NCI-H187 treated with DMSO at 0.1 percent for 48 hours (cell line): ENCODE measurements around the gene CTSA.

Source experiments
- DNase-seq: peaks from one replicate; lab custom pipeline; 2025; lab: John Stamatoyannopoulos, UW

CTSA gene

GRCh38 chr20:45938727-45939438 lies 47.7 kb downstream of the CTSA start:
- DNase-seq = no peak

DNA sequence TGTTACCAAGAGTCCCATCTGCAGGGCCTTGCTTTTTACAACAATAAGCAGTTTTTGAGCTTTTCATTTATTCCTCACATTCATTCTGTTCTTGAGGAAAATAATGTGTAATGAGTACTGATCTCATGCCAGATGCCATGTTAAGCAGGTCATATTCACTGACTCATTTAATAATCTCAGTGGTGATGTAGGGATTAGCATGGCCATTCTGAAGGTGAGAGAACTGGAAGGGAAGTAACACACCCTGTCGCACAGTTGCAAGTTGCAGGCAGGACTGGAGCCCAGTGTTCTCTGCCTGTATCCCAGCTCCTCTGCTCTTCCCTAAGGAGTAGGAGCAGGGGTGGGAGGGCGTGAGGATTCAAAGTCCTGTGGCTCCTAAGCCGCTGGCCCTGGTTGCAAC lies 48.9 kb downstream of the CTSA start:
- no peak for DNase-seq

DNA sequence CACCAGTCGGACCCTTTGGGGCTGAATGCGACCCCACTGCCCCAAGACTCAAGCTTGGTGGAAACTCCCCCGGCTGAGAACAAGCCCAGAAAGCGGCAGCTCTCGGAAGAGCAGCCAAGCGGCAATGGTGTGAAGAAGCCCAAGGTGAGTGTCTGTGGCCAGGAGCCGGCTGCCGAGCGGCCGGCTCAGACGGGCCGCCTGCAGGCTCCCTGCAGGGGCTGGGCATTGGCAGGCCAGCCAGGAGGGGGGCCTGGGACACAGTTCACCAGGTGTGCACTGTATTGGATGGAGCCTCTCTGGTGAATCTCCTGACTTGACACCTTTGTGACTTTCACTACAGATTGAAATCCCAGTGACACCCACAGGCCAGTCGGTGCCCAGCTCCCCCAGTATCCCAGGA lies 49.3 kb downstream of the CTSA start:
- no peak for DNase-seq

DNA sequence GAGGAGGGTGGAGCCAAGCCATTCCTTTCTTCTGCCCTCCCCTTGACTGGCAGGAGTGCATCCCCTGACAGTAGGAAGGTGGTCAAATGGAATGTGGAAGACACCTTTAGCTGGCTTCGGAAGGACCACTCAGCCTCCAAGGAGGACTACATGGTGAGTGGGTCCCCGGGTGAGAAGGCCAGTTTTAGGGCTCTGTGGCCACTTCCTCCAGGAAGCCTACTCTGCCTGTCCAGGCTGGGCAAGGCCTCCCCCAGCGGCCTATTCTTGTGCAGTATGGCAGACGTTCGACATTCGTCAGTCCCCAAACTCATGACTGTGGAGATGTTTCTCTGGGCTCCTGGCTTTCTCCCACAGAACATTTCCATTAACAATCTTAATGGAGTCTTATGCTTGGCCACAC lies 52.5 kb downstream of the CTSA start:
- DNase-seq = no peak

DNA sequence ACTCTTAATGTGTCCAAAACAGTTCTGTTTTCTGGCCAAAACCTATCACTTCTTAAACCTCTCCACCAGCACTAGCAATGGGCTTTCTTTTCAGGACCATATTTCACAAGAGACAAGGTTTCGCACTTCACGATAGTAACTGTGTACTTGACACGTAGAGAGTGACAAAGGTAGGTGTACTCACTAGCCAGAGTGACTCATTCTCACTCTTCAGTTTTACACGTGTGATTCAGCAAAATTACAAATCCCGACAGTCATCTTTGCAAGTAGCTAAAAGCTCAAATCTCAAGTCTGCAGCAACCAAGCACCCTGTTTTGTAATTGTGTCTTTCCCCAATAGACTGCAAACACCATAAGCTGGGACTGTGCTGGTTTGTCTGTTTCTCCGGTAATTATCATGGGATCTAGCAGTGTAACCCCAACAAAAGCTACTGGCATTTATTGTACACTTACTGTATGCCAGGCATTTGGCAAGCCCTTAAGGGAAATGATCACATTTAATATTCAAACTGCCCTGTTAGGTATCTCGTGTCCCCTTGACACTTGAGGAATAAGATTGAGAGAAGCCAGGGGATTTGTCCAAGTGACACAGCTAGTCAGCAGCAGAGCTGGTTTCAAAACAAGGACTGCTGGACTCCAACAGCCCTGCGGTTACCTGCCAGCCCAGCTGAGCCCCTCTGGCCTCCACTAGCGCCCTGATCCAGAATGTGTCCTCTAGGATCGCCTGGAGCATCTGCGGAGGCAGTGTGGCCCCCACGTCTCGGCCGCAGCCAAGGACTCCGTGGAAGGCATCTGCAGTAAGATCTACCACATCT lies 53.2 kb downstream of the CTSA start:
- no peak for DNase-seq

GRCh38 chr20:45944965-45945677 lies 54.0 kb downstream of the CTSA start:
- no peak for DNase-seq

- no peak for DNase-seq
These were observed 54.6 kb downstream of the CTSA start for GRCh38 chr20:45945678-45946148.

- DNase-seq = no peak
These were observed 55.2 kb downstream of the CTSA start for GRCh38 chr20:45946149-45946970.

GRCh38 chr20:45947110-45947866 lies 56.2 kb downstream of the CTSA start:
- no peak for DNase-seq

DNA sequence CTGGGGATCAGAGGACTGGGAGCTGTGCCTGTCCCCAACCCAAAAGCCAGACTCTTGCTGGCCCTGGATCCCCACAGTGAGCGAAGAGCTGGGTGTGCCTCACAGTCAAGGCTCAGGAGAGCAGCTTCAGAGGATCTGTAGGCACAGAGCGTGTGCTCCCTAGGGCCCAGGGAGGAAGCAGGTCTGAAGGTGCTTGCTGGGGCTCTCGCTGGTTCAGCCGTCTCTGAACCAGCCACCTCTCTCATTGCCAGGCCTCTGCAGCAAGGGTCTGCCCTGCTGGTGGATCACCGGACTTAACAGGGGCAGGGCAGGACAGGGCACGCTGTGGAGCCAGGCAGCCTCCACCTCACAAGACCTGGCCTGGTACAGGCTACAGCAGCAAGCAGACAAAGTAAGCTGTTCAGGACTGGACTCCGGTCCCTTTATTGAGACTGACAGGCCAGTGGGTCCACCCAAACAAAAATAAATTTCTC lies 57.2 kb downstream of the CTSA start:
- no peak for DNase-seq
